ENCODE results near the gene PDZD2. TPM values are rescaled to one million over a fixed set of nuclear protein-coding genes. Genes with fewer than 3 reads are reported as not detected.
A peak's percentile ranks its signal among the peaks of the same experiment; 100 is the strongest.
"Not testable (repeated sequence)": the region's sequence is repeated elsewhere in the genome, so short reads cannot be mapped to it uniquely, and the experiment has no call there.

Gene PDZD2
- 0.43 TPM for polyA plus RNA-seq (2013, experiment 1 of 2; ENCODE audit: insufficient read length)
- 0.90 TPM for polyA plus RNA-seq (2013, experiment 2 of 2; ENCODE audit: insufficient read length)

DNA sequence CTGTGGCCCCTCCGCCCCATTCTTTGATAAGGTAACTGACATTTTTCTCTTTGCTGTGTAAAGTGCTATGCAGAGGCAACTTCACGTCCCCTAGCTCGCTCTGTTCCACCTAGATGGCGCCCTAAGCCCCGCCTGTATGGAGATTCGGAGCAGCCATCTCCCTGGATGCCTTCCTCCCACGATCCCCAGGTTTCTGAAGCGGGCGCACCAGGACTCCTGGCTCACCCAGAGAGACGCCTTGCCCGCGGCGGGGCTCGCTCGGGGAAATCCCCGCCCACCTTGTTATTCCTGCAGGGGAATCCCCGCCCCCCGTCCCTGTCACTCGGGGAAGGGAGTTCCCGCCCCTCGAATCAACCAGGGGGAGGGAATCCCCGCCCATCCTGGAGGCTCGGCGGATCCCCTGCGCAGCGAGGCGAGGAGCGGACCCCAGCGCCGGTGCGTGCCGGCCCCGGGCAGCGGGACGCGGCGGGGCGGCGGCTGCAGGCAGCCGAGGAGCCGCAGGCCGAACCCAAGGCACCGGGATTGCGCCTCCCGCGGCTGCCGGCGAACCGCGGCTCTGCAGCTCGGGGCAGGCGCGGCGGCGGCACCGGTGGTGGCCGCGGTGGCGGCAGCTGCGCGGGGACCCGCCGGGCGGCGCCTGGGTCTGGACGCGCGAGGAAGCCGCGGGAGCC is at the start of gene PDZD2:
PDZD2 (plus strand) TSS at position 384 of the 671 bp plus-strand sequence.
- peak; percentile 66 for DNase-seq

- DNase-seq = no peak
Observed at GRCh38 chr5:31593665-31594064, 45.3 kb upstream of the PDZD2 start.

DNA sequence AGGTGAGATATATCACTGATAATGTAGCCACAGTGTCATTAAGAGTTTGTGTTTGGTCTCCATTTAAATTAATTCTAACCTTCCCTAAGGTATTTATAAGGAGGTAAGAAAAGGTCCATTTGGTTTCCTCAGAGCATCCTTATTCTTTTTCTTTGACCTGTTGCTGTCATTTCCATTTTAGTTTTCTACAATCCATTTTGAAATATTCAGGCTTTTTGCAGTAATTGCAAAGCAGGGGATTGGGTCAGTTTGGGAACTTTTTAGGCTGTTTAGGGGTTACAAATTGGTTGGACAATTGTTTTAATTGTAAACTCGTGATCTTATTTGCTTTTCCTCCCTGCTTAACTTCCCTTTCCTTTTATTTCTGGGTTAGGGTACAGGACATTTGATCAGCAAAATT is 42.6 kb upstream of the PDZD2 start:
- DNase-seq = no peak

- DNase-seq = no peak
Observed at GRCh38 chr5:31598640-31599611, 40.0 kb upstream of the PDZD2 start.

DNA sequence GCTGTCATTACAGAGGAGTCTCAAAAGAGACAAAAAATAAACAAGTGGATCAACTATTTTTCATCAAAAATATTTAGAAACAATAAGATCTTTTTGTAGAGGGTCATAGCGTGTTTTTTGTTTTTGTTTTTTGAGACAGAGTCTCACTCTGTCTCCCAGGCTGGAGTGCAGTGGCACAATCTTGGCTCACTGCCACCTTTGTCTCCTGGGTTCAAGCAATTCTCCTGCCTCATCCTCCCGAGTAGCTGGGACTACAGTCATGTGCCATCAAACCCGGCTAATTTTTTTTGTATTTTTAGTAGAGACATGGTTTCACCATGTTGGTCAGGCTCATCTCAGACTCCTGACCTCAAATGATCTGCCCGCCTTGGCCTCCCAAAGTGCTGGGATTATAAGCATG is 36.6 kb upstream of the PDZD2 start:
- not testable (repeated sequence) for DNase-seq

- DNase-seq = no peak
Observed at GRCh38 chr5:31604240-31604639, 34.7 kb upstream of the PDZD2 start.

- no peak for DNase-seq
Observed at GRCh38 chr5:31604644-31605043, 34.3 kb upstream of the PDZD2 start.

DNA sequence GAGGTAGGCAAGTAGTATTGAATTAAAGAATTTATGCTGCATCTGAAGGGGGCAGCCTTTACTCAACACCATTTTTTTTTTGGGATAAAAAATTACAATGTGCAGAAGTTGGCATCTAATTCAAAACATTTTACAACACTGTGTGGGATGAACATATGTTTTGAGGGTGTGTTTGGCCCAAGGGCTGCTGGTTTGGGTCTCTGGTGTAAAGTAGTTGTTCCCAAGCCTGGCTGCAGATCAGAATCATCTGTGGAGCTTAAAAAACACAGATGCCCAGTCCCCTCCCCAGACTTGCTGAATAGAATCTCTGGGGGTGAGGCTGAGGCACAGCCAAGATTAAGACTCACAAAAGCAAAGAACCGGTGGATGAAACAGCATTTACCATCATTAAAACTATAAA is 33.0 kb upstream of the PDZD2 start:
- no peak for DNase-seq

DNA sequence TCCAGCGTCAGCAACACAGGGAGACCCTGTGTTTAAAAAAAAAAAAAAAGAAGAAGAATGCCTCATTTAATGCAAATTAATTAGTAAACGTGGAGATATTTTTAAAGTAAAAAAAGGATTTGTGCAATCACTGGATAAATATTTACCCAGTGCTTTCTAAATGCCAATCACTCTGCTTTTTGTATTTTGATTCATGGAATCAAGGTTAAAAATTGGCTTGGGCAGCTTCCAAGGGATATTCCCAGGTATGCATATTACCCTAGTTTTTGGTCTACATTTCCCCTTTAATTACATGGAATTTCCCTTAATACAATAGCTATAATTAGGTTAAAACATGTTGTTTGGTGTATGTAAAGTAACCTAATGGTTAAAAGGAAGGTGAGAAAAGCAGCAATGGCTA is 31.4 kb upstream of the PDZD2 start:
- no peak for DNase-seq

DNA sequence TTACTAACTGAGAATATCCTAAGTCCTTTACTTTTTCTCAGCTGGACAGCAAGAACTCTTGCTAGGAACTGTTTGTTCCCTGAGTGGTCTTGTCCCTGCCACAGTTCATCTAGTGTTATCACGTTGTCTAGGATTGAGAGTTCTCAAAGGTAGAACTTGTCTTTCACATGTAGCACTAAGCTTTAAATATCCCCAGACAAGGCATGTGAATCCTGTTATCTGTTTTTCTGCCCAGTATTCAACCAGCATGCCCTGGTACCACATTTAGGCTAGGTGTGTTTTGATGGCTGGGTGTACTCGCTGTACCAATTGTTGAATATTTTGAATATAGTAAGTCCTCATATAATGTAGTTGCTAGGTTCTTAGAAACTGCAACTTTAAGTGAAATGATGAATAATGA is 27.9 kb upstream of the PDZD2 start:
- no peak for DNase-seq

DNA sequence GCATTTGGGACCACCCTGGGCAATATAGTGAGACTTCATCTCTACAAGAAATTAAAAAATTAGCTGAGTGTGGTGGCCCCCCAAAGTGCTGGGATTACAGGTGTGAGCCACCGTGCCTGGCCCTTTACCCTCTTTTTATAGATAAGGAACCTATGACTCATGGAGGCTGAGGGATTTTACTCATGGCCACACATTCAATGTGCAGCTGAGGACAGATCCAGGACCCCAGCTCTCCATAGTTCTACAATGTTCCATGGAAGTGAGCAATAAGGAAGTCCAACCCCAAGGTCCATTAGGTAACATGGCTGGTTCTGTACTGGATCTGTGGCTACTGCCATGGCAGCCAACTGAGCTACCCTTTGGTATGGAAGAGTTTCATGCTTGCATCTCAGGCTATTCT is 25.3 kb upstream of the PDZD2 start:
- no peak for DNase-seq

DNA sequence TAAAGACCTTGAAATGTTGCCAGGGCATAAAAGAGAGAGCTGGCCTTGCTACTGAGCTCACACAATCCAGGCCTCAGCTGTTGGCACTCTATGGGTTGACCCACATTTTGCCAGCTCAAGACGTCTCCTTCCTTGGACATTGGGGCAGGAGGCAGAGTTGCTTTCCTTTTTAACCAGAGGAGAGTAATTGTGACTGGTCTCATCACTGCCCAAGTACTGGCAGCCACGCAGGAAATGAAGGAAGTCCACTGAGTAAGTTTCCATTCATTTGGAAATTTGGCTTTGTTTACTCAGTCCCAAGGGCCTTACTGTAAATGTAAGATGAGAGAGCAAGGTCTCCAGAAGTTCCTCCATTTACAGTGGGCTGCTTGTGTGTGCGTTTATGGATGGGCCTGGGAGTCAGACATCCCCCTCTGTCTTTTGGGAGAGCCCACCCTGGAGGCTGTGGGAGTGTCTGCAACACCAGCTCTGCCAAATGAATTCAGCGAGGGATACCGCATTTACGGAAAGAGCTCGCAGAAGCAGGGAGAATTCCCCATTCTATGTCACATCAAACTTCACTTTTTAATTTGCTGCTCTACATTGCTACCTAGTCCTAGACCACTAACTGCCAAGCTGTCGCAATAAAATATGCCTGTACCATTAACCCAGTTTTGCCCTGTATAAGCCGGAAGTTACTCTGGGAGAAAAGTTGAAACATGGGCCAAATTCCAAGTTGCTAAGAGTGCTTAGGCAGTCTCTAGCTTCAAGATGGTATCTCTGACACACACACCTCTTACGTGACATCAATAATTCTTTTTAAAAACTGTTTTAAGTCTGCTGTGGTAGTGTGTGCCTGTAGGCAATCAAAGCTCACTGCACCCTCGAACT is 24.5 kb upstream of the PDZD2 start:
- no peak for DNase-seq

DNA sequence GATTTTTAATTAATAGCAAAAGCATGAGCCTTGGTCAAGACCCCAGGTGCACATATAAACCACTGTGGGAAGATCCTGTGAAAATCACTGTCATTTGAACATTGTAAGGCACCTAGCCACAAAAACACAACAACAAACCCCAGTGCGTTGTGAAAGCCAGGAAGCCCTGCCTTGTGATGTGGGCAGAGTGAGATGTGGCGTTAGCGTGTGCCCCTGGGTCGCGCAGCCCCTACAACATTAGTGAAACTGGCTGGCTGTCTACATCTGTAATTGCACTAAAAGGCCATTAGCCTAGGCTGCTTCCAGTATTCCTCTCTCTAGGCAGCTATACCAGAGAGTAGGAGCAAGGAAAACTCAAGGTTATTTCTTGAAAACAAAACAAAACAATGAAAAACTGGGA is 21.1 kb upstream of the PDZD2 start:
- no peak for DNase-seq

- no peak for DNase-seq
Observed at GRCh38 chr5:31620026-31620425, 18.9 kb upstream of the PDZD2 start.

DNA sequence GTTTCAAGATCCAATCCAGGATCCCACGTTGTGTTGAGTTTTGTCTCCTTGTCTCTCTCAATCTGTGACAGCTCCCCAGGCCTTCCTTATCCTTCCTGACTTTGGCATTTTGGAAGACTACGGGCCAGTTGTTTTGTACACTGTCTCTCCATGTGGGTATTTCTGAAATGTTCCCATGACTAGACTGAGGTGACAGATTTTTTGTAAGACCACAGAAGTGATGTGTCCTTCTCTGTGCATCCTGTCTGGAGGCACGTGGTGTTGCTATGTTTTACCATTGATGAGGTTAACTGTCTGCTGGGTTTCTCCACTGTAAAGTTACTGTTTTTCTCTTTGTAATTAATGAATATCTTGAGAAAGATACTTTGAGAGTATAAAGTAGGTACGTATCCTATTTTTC is 15.7 kb upstream of the PDZD2 start:
- DNase-seq = no peak

- no peak for DNase-seq
Observed at GRCh38 chr5:31625394-31625793, 13.5 kb upstream of the PDZD2 start.

- DNase-seq = no peak
Observed at GRCh38 chr5:31626156-31626555, 12.8 kb upstream of the PDZD2 start.

DNA sequence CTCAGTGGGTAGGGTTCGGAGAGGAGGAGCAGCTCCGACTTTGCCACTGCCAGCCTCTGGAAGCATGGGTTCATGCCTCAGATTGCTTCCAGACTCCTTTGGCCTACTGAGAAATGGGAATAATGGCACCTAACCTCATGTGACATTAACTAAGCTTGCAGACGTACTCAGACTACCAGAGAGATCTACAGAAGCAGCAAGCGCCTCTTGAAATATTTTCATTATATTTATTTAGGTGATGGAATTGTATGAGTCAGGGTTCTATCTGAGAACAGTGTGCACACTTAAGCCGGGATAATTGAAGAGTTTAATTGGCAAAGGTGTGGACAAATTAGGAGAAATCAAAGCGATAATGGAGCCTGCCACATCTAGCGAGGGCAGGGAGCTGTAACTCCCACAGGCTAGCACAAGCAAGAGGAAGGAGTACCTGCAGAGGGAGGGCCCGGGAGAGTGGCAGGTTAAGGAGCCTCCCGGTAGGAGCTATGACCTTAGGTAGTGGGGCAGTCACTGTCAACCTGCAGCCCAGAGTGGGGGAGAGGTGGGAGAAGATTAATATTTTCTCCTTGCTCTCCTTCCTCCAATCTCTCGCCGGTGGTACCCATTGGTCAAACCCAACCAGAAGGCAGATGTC is 12.2 kb upstream of the PDZD2 start:
- no peak for DNase-seq

DNA sequence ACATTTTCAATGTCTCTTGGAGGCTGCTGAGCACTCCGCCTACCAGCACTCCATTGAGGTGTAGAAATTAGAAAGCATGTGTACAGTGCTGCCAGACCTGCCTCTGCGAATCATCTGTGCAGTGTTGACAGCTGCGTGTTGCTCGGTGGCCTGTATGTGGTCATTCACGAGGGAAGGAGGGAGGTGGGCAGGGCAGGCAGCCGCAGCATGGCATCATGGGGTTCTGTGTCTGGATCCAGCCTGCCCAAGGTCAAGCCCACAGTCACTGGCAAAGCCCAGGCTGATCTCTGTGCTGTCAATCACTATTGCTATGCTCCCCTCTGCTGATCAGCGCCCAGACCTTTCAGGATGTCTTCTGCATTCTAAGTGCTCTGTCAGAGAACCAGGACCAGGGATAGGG is 8.0 kb upstream of the PDZD2 start:
- no peak for DNase-seq

DNA sequence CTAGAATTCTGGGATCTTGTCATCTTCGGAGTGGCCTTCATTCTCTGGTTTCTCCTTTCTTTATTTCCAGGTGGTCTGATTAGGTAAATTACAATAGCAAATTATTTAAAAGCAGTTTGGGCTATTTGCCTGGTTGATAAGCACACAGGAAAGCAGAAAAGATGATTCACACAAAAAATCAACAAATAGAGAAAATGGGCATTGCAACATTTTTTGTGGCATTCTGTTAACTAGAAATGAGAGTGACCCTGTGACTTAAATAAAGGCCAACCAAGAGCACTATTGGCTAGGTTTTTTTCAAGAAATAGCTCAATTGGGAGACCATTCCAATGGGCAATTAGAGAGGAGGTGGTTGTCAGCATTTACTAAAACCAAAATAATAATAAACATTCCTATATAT is 6.5 kb upstream of the PDZD2 start:
- no peak for DNase-seq

GRCh38 chr5:31635446-31635845 is 3.5 kb upstream of the PDZD2 start:
- no peak for DNase-seq

DNA sequence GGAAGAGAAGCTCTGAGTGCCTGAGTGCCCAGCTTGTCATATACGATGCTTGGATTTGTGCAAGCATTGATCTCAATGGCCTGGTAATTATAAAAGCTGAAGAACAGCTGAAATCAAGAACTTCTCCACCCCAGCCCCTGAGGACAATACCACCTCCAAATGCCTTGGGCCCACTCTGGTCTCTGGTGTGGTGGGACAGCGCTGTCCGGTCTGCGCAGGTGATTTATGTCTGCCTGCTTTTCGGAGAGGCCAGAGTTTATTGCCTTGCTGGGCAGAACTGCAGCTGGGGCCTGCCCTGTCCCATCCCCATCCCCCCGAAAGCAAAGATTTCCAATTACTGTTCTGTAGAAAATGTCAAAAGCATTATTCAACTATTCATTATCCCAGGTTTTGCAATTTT is 1.1 kb upstream of the PDZD2 start:
- no peak for DNase-seq

Data from fibroblast of skin of scalp (primary cell).